ENCODE measurements around the gene TNFRSF21.

TNFRSF21 gene

DNA sequence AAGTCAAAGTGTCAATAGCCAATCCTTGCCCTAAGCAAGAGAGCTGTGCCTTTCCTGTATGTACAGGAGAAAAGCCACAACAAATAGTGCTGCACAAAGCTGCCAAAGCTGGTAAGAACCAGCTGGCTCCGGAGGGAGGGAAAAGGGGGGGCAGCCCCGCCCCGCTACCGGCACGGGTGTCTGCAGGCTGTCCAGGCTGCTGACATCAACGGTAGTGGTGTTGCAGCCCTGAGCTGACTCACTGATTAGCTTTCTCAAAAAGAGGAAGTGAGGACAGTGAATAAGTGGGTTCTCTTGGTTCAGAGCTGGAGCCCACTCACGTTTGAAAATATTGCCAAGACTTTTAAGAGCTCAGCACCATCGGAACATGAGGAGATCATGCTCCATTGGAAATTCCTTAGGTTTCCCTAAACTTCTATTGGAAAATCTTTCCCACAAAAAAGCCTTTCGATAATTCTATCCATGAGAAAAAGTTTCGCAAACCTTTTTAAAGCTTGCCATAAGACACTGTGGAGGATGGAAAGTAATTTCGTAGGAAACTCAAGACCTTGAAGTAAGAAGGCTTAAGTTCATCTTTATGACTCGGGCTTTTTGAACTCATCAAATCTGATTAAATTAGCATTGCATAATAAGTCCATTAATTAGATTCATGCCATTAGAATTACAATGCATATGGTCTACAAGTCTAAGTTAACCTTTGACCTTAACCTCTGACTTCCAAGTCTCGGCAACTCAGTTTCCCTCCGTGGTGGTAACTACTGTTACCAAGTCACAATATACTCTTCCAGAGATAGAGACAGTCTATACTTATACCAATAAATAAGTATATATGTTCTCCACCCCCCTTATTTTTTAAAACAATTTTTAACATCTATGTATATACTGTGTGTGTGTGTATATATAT, 67.0 kb downstream of the TNFRSF21 start:
- H3K4ac ChIP-seq (ENCODE audit: low read depth in 1 of 2, low read length in 2 of 2), result no peak overlapping the region
- peak; percentile 97 for DNase-seq
- no peak overlapping the region for H2AFZ ChIP-seq (ENCODE audit: low read depth, low read length)
- H3K9ac ChIP-seq (ENCODE audit: low read length), result peak overlapping the region; percentile 83
- peak overlapping the region in 1 of 2 experiments; percentile 47 for H3K4me3 ChIP-seq (ENCODE audit: insufficient read depth in 1 of 2, low read depth in 1 of 2, low read length in 2 of 2)
- H2BK15ac ChIP-seq (ENCODE audit: low read depth, poor library complexity, severe bottlenecking), result no peak overlapping the region
- H2BK120ac ChIP-seq (ENCODE audit: low read depth, low read length), result no peak overlapping the region
- H3K27ac ChIP-seq (ENCODE audit: low read length, poor library complexity, severe bottlenecking), result peak overlapping the region; percentile 80
- H3K18ac ChIP-seq (ENCODE audit: low read depth in 1 of 2, low read length in 2 of 2), result peak overlapping the region in 1 of 2 experiments; percentile 66
- no peaks in the 10 kb centered on the region for H3K9me3 ChIP-seq (ENCODE audit: control insufficient read depth, low read length)
- H4K91ac ChIP-seq (ENCODE audit: low read length), result no peak overlapping the region
- H2BK12ac ChIP-seq (ENCODE audit: low read length in 2 of 2), result no peak overlapping the region
- peaks cover 4% of the 10 kb centered on the region for H3K4me1 ChIP-seq (ENCODE audit: control insufficient read depth, insufficient read depth, low read depth, low read length)
- no peak overlapping the region for H2BK5ac ChIP-seq (ENCODE audit: low read depth, low read length, poor library complexity, severe bottlenecking)
- no peak overlapping the region for H3K14ac ChIP-seq (ENCODE audit: low read length in 2 of 2)
- H3K23ac ChIP-seq (ENCODE audit: low read length in 2 of 2), result no peak overlapping the region
- H3K27me3 ChIP-seq (ENCODE audit: control insufficient read depth in 1 of 2, insufficient read depth in 1 of 2, low read length in 2 of 2), result no peaks in the 10 kb centered on the region
- H4K8ac ChIP-seq (ENCODE audit: low read length), result no peak overlapping the region
- H3K36me3 ChIP-seq (ENCODE audit: control insufficient read depth in 1 of 2, insufficient read depth in 2 of 2, low read depth in 1 of 2, low read length in 2 of 2), result peaks cover 2 to 9% of the 10 kb centered on the region in 2 experiments
- peak overlapping the region; percentile 18 for H2AK5ac ChIP-seq (ENCODE audit: low read length, severe bottlenecking)
- 18% methylated on average over 10 of the region's 14 CpGs for WGBS
- H3K79me1 ChIP-seq (replicated peaks; ENCODE audit: low read length, poor library complexity, severe bottlenecking), result peaks cover 17% of the 10 kb centered on the region
- H3K4me2 ChIP-seq (ENCODE audit: low read length, poor library complexity, severe bottlenecking), result no peak overlapping the region

- Histone ChIP-seq H3K36me3 (ENCODE audit: control insufficient read depth in 1 of 2, insufficient read depth in 2 of 2, low read depth in 1 of 2, low read length in 2 of 2) (peaks cover 2 to 9% of the 10 kb centered on the region in 2 experiments), H3K4me2 (ENCODE audit: low read length, poor library complexity, severe bottlenecking) (no peak overlapping the region), H3K23ac (ENCODE audit: low read length in 2 of 2) (no peak overlapping the region), H2AK5ac (ENCODE audit: low read length, severe bottlenecking) (peak overlapping the region; percentile 18), H2BK120ac (ENCODE audit: low read depth, low read length) (peak overlapping the region; percentile 95), H3K18ac (ENCODE audit: low read depth in 1 of 2, low read length in 2 of 2) (peak overlapping the region; percentile 74 to 86), H4K8ac (ENCODE audit: low read length) (peak overlapping the region; percentile 77), H3K27me3 (ENCODE audit: control insufficient read depth in 1 of 2, insufficient read depth in 1 of 2, low read length in 2 of 2) (no peaks in the 10 kb centered on the region), H3K4me1 (ENCODE audit: control insufficient read depth, insufficient read depth, low read depth, low read length) (peaks cover 3% of the 10 kb centered on the region), H4K91ac (ENCODE audit: low read length) (peak overlapping the region; percentile 75), H2BK12ac (ENCODE audit: low read length in 2 of 2) (peak overlapping the region in 1 of 2 experiments; percentile 89), H3K9me3 (ENCODE audit: control insufficient read depth, low read length) (no peaks in the 10 kb centered on the region), H3K14ac (ENCODE audit: low read length in 2 of 2) (no peak overlapping the region), H3K4me3 (ENCODE audit: insufficient read depth in 1 of 2, low read depth in 1 of 2, low read length in 2 of 2) (no peak overlapping the region), H3K79me1 (replicated peaks; ENCODE audit: low read length, poor library complexity, severe bottlenecking) (peaks cover 17% of the 10 kb centered on the region), H3K27ac (ENCODE audit: low read length, poor library complexity, severe bottlenecking) (peak overlapping the region; percentile 80), H2AFZ (ENCODE audit: low read depth, low read length) (no peak overlapping the region), H2BK15ac (ENCODE audit: low read depth, poor library complexity, severe bottlenecking) (no peak overlapping the region), H3K9ac (ENCODE audit: low read length) (peak overlapping the region; percentile 83), H2BK5ac (ENCODE audit: low read depth, low read length, poor library complexity, severe bottlenecking) (no peak overlapping the region), H3K4ac (ENCODE audit: low read depth in 1 of 2, low read length in 2 of 2) (peak overlapping the region in 1 of 2 experiments; percentile 68)
- whole genome bisulfite sequencing, result 61% methylated on average over 4 of the region's 4 CpGs
- DNase-seq, result peak; percentile 90
These were observed 67.8 kb downstream of the TNFRSF21 start for GRCh38 chr6:47241742-47242482.

- Histone ChIP-seq H3K4ac (ENCODE audit: low read depth in 1 of 2, low read length in 2 of 2) (peak overlapping the region in 1 of 2 experiments; percentile 79), H4K91ac (ENCODE audit: low read length) (no peak overlapping the region), H2AK5ac (ENCODE audit: low read length, severe bottlenecking) (no peak overlapping the region), H3K27me3 (ENCODE audit: control insufficient read depth in 1 of 2, insufficient read depth in 1 of 2, low read length in 2 of 2) (no peaks in the 10 kb centered on the region), H3K4me2 (ENCODE audit: low read length, poor library complexity, severe bottlenecking) (no peak overlapping the region), H2BK120ac (ENCODE audit: low read depth, low read length) (no peak overlapping the region), H3K9ac (ENCODE audit: low read length) (no peak overlapping the region), H3K18ac (ENCODE audit: low read depth in 1 of 2, low read length in 2 of 2) (peak overlapping the region in 1 of 2 experiments; percentile 82), H3K14ac (ENCODE audit: low read length in 2 of 2) (no peak overlapping the region), H2BK5ac (ENCODE audit: low read depth, low read length, poor library complexity, severe bottlenecking) (no peak overlapping the region), H3K4me3 (ENCODE audit: insufficient read depth in 1 of 2, low read depth in 1 of 2, low read length in 2 of 2) (no peak overlapping the region), H2BK15ac (ENCODE audit: low read depth, poor library complexity, severe bottlenecking) (no peak overlapping the region), H3K79me1 (replicated peaks; ENCODE audit: low read length, poor library complexity, severe bottlenecking) (peaks cover 18% of the 10 kb centered on the region), H3K36me3 (ENCODE audit: control insufficient read depth in 1 of 2, insufficient read depth in 2 of 2, low read depth in 1 of 2, low read length in 2 of 2) (peaks cover 2 to 9% of the 10 kb centered on the region in 2 experiments), H3K27ac (ENCODE audit: low read length, poor library complexity, severe bottlenecking) (no peak overlapping the region), H3K4me1 (ENCODE audit: control insufficient read depth, insufficient read depth, low read depth, low read length) (peaks cover 3% of the 10 kb centered on the region), H3K9me3 (ENCODE audit: control insufficient read depth, low read length) (no peaks in the 10 kb centered on the region), H4K8ac (ENCODE audit: low read length) (peak overlapping the region; percentile 29), H2AFZ (ENCODE audit: low read depth, low read length) (no peak overlapping the region), H2BK12ac (ENCODE audit: low read length in 2 of 2) (peak overlapping the region in 1 of 2 experiments; percentile 63), H3K23ac (ENCODE audit: low read length in 2 of 2) (no peak overlapping the region)
- no peak for DNase-seq
- WGBS, result 97% methylated on average over 4 of the region's 5 CpGs
These were observed 69.3 kb downstream of the TNFRSF21 start for GRCh38 chr6:47240277-47240890.

Measured in mesenchymal stem cell (in vitro differentiated cells and primary cell).